Astrocyte (in vitro differentiated cells and primary cell): Measurements from ENCODE around the gene SSR4. TPM values are rescaled to one million over a fixed set of nuclear protein-coding genes. Genes with fewer than 3 reads are reported as not detected.

Experiments
- DNase-seq: peaks from one replicate; pipeline ENCODE4 v3.0.0-alpha.2; 2010; ENCODE audit warnings: low read depth
- FAIRE-seq: peaks from 2 replicates; lab custom pipeline; 2011; peaks lifted over from hg19 to GRCh38; lab: Jason Lieb, UNC
- H2AFZ ChIP-seq: 2 replicates; pipeline ENCODE4 v1.6.0; 2012; ENCODE audit warnings: low read depth, low read length, inconsistent platforms
- H3K27ac ChIP-seq: 2 replicates; pipeline ENCODE4 v1.5.1; 2011; ENCODE audit warnings: low read depth, low read length, inconsistent platforms
- H3K27me3 ChIP-seq: 2 replicates; pipeline ENCODE4 v1.6.0; 2011; ENCODE audit warnings: low read length, inconsistent platforms; ENCODE audit not compliant: insufficient read depth
- H3K36me3 ChIP-seq: 2 replicates; pipeline ENCODE4 v1.5.1; 2011; ENCODE audit warnings: low read length, inconsistent platforms; ENCODE audit not compliant: insufficient read depth
- H3K4me1 ChIP-seq: 2 replicates; pipeline ENCODE4 v1.5.1; 2011; ENCODE audit warnings: low read length, inconsistent platforms; ENCODE audit not compliant: insufficient read depth
- H3K4me2 ChIP-seq: 2 replicates; pipeline ENCODE4 v1.6.0; 2012; ENCODE audit warnings: low read length, inconsistent platforms
- H3K4me3 ChIP-seq: 2 replicates; pipeline ENCODE4 v1.5.1; 2011; ENCODE audit warnings: low read depth, mild to moderate bottlenecking, low read length, inconsistent platforms; ENCODE audit not compliant: insufficient read depth
- H3K79me2 ChIP-seq: 2 replicates; pipeline ENCODE4 v1.6.0; 2012; ENCODE audit warnings: mild to moderate bottlenecking, low read length, inconsistent platforms; ENCODE audit not compliant: insufficient read depth
- H3K9ac ChIP-seq: 2 replicates; pipeline ENCODE4 v1.6.0; 2012; ENCODE audit warnings: mild to moderate bottlenecking, low read length, inconsistent platforms
- H3K9me3 ChIP-seq: 2 replicates; pipeline ENCODE4 v1.5.1; 2012; ENCODE audit warnings: low read depth, mild to moderate bottlenecking, low read length, inconsistent platforms; ENCODE audit not compliant: insufficient read depth
- H4K20me1 ChIP-seq: 2 replicates; pipeline ENCODE4 v1.6.0; 2012; ENCODE audit warnings: low read length, inconsistent platforms; ENCODE audit not compliant: insufficient read depth
- H3K27ac Mint-ChIP-seq: one replicate; pipeline ENCODE4 v1.8.0; 2021; ENCODE audit warnings: mild to moderate bottlenecking, mixed read lengths; ENCODE audit not compliant: unreplicated experiment
- H3K27me3 Mint-ChIP-seq: one replicate; pipeline ENCODE4 v1.8.0; 2021; ENCODE audit warnings: low read depth, mixed read lengths; ENCODE audit not compliant: unreplicated experiment
- H3K36me3 Mint-ChIP-seq: one replicate; pipeline ENCODE4 v1.8.0; 2021; ENCODE audit warnings: low read depth, mixed read lengths; ENCODE audit not compliant: unreplicated experiment
- H3K4me1 Mint-ChIP-seq: one replicate; pipeline ENCODE4 v1.8.0; 2021; ENCODE audit warnings: low read depth, mixed read lengths; ENCODE audit not compliant: unreplicated experiment
- H3K4me3 Mint-ChIP-seq: one replicate; pipeline ENCODE4 v1.8.0; 2021; ENCODE audit warnings: mild to moderate bottlenecking, moderate library complexity, mixed read lengths; ENCODE audit not compliant: unreplicated experiment
- H3K9me3 Mint-ChIP-seq: one replicate; pipeline ENCODE4 v1.8.0; 2021; ENCODE audit warnings: mild to moderate bottlenecking, mixed read lengths; ENCODE audit not compliant: unreplicated experiment
- CTCF ChIP-seq: IDR thresholded peaks from 2 replicates; pipeline ENCODE4 v1.5.1; 2011; ENCODE audit warnings: low read depth, mild to moderate bottlenecking, inconsistent platforms, low read length, moderate library complexity; ENCODE audit not compliant: insufficient read depth
- EZH2 ChIP-seq: IDR thresholded peaks from 2 replicates; pipeline ENCODE4 v1.6.1; 2012; ENCODE audit warnings: mild to moderate bottlenecking, low read length, inconsistent platforms; ENCODE audit not compliant: insufficient read depth
- total RNA-seq: library from RNA; stranded (reverse); gene quantifications from 2 replicates; pipeline ENCODE4 v1.2.1, GENCODE V29; 2021

SSR4 gene
- total RNA-seq, 1 donor from 2014 or later, result 252 TPM

DNA sequence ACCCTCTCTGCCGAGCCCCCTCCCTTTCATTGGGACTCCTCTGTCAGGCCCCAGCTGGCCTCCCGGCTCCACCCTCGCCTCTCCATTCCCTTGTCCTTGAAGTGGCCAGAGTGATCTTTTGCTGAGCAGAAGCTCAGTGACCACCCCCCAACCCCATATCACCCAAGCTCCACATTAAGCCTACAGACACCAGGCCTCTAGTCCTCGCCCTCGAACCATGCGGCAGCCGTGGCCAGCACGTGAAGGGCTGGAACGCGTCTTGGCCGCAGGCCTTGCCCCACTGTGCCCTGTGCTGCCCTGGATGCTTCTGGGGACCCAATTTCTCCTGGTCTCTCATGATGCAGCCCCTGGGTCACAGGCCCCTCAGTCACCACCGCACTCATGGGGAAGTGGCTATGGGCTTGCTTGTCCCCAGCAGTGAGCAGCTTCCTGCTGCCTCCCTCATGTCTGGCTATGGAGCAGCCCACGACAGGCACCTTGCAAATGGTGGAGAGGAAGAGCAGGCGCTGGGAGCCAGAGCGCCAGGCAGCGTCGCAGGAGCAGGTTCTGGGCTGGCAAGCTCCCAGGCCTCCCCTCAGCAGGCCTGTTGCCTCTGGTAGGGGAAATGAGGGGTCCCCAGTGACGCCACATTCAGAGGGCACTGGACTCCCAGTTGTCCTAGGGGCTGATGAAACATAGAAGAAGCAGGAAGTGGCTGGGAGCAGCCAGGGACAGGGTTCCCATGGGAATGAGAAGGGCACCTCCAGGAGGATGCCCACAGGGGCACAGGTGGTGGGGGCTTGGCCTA lies 14.4 kb upstream of the SSR4 start:
- H3K4me2 ChIP-seq, result no peak overlapping the region
- no peaks in the 10 kb centered on the region for H3K27me3 Mint-ChIP-seq
- no peaks in the 10 kb centered on the region for H3K36me3 Mint-ChIP-seq
- H2AFZ ChIP-seq, result no peak overlapping the region
- H3K27me3 ChIP-seq, result no peaks in the 10 kb centered on the region
- H3K36me3 ChIP-seq, result no peaks in the 10 kb centered on the region
- H3K27ac Mint-ChIP-seq, result no peak overlapping the region
- no peaks in the 10 kb centered on the region for H4K20me1 ChIP-seq
- no peak overlapping the region for H3K27ac ChIP-seq
- no peaks in the 10 kb centered on the region for H3K9me3 Mint-ChIP-seq
- FAIRE-seq (no peak), DNase-seq (no peak)
- TF ChIP-seq CTCF, result no peak
- TF ChIP-seq EZH2, result no peak
- no peaks in the 10 kb centered on the region for H3K9me3 ChIP-seq
- H3K4me3 ChIP-seq, result no peak overlapping the region
- no peaks in the 10 kb centered on the region for H3K4me1 ChIP-seq
- no peak overlapping the region for H3K9ac ChIP-seq
- no peaks in the 10 kb centered on the region for H3K79me2 ChIP-seq
- no peaks in the 10 kb centered on the region for H3K4me1 Mint-ChIP-seq
- H3K4me3 Mint-ChIP-seq, result no peak overlapping the region

DNA sequence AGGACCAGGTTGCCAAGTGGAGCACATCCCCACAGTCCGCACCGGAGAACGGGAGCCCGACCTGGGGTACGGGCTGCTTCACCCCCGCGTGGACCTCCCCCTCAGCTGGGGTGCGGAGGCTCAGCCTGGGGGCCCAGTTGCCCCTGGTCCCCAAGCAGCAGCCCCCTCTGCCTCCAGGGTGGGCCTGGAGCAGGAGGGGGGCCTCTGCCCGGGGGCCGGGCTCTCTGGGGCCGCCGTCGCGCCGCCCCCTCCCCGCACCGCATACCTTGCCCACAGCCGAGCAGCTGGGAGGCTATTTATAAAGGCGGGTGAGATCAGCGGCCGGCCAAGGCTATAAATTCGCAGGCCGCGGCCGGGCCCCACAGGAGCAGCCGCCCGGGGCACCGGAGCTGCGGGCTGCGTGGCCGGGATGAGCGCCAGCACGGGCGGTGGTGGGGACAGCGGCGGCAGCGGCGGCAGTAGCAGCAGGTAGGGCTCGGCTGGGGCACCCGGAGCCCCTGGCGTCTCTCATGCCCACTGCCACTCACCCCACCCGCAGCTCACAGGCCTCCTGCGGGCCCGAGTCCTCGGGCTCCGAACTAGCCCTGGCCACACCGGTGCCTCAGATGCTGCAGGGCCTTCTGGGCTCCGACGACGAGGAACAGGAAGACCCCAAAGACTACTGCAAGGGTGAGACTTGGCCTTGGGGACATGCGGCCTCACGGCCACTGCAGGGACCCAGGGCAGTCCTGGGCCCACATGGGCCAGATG lies 13.6 kb upstream of the SSR4 start, which contains the start of gene SRPK3:
Gene SRPK3, plus strand, starts transcription at position 364 of the 750 bp plus-strand sequence. Its CDS starts 46 bp downstream, at position 410.
- H3K9me3 ChIP-seq, result no peaks in the 10 kb centered on the region
- no peak within 1 kb of the TSS for H3K27ac Mint-ChIP-seq
- no peak within 1 kb of the TSS for H2AFZ ChIP-seq
- H3K4me1 ChIP-seq, result no peaks in the 10 kb centered on the region
- no peak for DNase-seq
- H3K4me2 ChIP-seq, result no peak within 1 kb of the TSS
- H3K4me1 Mint-ChIP-seq, result no peaks in the 10 kb centered on the region
- H3K79me2 ChIP-seq, result no peaks in the 10 kb centered on the region
- H3K27me3 ChIP-seq, result no peaks in the 10 kb centered on the region
- no peak within 1 kb of the TSS for H3K27ac ChIP-seq
- H3K9me3 Mint-ChIP-seq, result no peaks in the 10 kb centered on the region
- H3K27me3 Mint-ChIP-seq, result no peaks in the 10 kb centered on the region
- TF ChIP-seq CTCF (no peak), EZH2 (no peak)
- H3K4me3 Mint-ChIP-seq, result no peak within 1 kb of the TSS
- H4K20me1 ChIP-seq, result no peaks in the 10 kb centered on the region
- H3K4me3 ChIP-seq, result no peak within 1 kb of the TSS
- no peaks in the 10 kb centered on the region for H3K36me3 Mint-ChIP-seq
- no peak for FAIRE-seq
- no peaks in the 10 kb centered on the region for H3K36me3 ChIP-seq
- no peak within 1 kb of the TSS for H3K9ac ChIP-seq
